ENCODE results near the gene GGPS1.
A peak's percentile ranks its signal among the peaks of the same experiment; 100 is the strongest.
"Not testable (repeated sequence)": the region's sequence is repeated elsewhere in the genome, so short reads cannot be mapped to it uniquely, and the experiment has no call there.

GGPS1 gene

GRCh38 chr1:235328271-235329138 is at the start of gene GGPS1:
TSS of gene GGPS1 (plus strand) at chr1:235328570. CDS start at chr1:235335265, 6,695 bp downstream.
- peak; percentile 97 for DNase-seq (ENCODE audit: low read depth)

- no peak for DNase-seq (ENCODE audit: low read depth)
Observed at GRCh38 chr1:235278915-235279292, 49.5 kb upstream of the GGPS1 start.

GRCh38 chr1:235279694-235280093 is 48.7 kb upstream of the GGPS1 start:
- no peak for DNase-seq (ENCODE audit: low read depth)

- no peak for DNase-seq (ENCODE audit: low read depth)
Observed at GRCh38 chr1:235280467-235280866, 47.9 kb upstream of the GGPS1 start.

GRCh38 chr1:235283636-235284035 is 44.7 kb upstream of the GGPS1 start:
- DNase-seq (ENCODE audit: low read depth): not testable (repeated sequence)

GRCh38 chr1:235284231-235284769 is 44.1 kb upstream of the GGPS1 start:
- no peak for DNase-seq (ENCODE audit: low read depth)

- no peak for DNase-seq (ENCODE audit: low read depth)
Observed at GRCh38 chr1:235286667-235287066, 41.7 kb upstream of the GGPS1 start.

GRCh38 chr1:235287208-235287882 is 41.0 kb upstream of the GGPS1 start:
- DNase-seq (ENCODE audit: low read depth): no peak

- no peak for DNase-seq (ENCODE audit: low read depth)
Observed at GRCh38 chr1:235289859-235290739, 38.3 kb upstream of the GGPS1 start.

GRCh38 chr1:235290740-235291502 is 37.4 kb upstream of the GGPS1 start:
- DNase-seq (ENCODE audit: low read depth): no peak

- no peak for DNase-seq (ENCODE audit: low read depth)
Observed at GRCh38 chr1:235291599-235292091, 36.7 kb upstream of the GGPS1 start.

GRCh38 chr1:235292790-235293189 is 35.6 kb upstream of the GGPS1 start:
- DNase-seq (ENCODE audit: low read depth): no peak

GRCh38 chr1:235293322-235293942 is 34.9 kb upstream of the GGPS1 start:
- DNase-seq (ENCODE audit: low read depth): no peak

- no peak for DNase-seq (ENCODE audit: low read depth)
Observed at GRCh38 chr1:235295902-235296350, 32.4 kb upstream of the GGPS1 start.

GRCh38 chr1:235296729-235297128 is 31.6 kb upstream of the GGPS1 start:
- DNase-seq (ENCODE audit: low read depth): no peak

GRCh38 chr1:235297579-235297978 is 30.8 kb upstream of the GGPS1 start:
- DNase-seq (ENCODE audit: low read depth): no peak

GRCh38 chr1:235298758-235299157 is 29.6 kb upstream of the GGPS1 start:
- DNase-seq (ENCODE audit: low read depth): no peak

GRCh38 chr1:235299169-235299858 is 29.1 kb upstream of the GGPS1 start:
- no peak for DNase-seq (ENCODE audit: low read depth)

GRCh38 chr1:235302143-235302542 is 26.2 kb upstream of the GGPS1 start:
- no peak for DNase-seq (ENCODE audit: low read depth)
